Measurements from ENCODE around the gene SSB.

SSB gene

DNA sequence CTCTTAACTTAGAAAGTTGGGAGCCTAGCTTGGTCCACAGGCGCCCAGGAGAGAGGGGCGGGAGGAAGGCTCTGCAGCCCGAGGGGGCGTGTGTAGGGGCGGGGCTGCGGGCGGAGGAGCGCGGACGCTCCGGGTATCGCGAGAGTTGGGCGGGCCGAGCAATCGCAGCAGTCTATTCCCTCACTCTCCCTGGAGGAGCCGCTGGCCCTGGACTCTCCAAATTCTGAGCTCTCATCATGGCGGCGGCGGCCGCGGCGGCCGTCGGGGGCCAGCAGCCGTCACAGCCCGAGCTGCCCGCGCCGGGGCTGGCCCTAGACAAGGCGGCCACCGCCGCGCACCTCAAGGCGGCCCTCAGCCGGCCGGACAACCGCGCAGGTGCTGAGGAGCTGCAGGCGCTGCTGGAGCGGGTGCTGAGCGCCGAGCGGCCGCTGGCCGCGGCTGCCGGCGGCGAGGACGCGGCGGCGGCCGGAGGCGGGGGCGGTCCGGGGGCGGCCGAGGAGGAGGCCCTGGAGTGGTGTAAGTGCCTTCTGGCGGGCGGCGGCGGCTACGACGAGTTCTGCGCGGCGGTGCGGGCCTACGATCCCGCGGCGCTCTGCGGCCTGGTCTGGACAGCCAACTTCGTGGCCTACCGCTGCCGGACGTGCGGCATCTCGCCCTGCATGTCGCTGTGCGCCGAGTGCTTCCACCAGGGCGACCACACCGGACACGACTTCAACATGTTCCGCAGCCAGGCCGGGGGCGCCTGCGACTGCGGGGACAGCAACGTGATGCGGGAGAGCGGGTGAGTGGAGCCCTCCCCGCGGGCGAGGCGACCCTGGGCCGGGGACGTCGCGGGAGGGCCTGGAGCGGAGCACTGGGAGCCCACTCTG lies 28.8 kb downstream of the SSB start, which contains the start of gene UBR3:
UBR3 (plus strand) TSS at position 183 of the 869 bp plus-strand sequence; CDS start at position 237, 54 bp downstream.
- TF ChIP-seq ARNT (IDR thresholded peaks at IDR 0.05) (peak; percentile 62; the same call in 1 of the 2 replicates), CTBP1 (IDR thresholded peaks at IDR 0.05; ENCODE audit: borderline replicate concordance) (no peak)
- POLR2A ChIA-PET, result interaction anchor here (0.7 to 2.2 kb wide), 7 partner anchors 9 to 1662 kb away, joined by 3 to 7 read pairs (median 3); partner anchors contain the start of gene SSB
- CTCF ChIA-PET, result interaction anchor here (0.7 to 1.4 kb wide), 3 partner anchors 9 to 50 kb away, joined by 3 to 6 read pairs (median 3); no protein-coding TSS in a partner anchor

DNA sequence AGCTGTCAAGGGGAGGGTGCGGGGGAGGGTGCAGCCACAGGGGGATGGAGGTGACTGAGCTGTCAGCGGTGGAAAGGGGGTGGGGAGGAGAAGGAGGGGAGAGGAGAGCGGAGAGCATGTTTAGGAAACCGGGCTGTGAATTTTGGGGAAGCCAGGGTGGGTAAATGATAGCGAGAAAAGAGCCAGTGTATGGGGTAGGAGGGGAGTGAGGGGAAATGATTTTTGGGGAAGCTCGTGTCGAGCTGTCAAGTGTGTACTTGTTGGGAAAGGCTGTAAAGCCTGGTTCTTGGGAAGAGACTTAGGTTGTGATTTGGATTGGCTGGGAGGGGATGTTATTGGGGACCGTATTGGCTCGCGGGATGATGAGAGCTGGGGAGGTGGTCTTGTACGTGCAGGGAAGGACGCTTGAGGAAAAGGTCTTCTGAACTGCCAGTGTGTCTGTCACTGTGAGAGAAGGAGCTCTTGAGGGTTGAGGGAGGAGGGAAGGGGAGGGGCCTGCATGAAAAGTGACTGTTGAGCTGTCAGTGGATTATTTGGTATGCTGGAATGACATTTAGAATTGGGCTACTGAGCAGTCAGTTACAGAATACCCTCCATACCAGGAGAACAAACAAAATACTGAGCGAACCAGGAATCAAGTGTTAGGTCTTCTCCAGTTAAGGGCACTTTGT lies 29.6 kb downstream of the SSB start:
- DNase-seq (ENCODE audit: extremely low spot score), result peak; percentile 49
- ChIA-PET CTCF (interaction anchor here (0.6 to 1.4 kb wide), 3 partner anchors 24 to 348 kb away, joined by 3 to 6 read pairs (median 3); no protein-coding TSS in a partner anchor), POLR2A (interaction anchor here (0.6 to 2.2 kb wide), 7 partner anchors 10 to 30 kb away, joined by 3 to 7 read pairs (median 3); partner anchors contain the start of gene SSB)
- no peak for TF ChIP-seq SUZ12 (IDR thresholded peaks at IDR 0.05)
- TF ChIP-seq, protein P1, sequence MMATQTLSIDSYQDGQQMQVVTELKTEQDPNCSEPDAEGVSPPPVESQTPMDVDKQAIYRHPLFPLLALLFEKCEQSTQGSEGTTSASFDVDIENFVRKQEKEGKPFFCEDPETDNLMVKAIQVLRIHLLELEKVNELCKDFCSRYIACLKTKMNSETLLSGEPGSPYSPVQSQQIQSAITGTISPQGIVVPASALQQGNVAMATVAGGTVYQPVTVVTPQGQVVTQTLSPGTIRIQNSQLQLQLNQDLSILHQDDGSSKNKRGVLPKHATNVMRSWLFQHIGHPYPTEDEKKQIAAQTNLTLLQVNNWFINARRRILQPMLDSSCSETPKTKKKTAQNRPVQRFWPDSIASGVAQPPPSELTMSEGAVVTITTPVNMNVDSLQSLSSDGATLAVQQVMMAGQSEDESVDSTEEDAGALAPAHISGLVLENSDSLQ (IDR thresholded peaks at IDR 0.05), result peak; percentile 93

More for the DNA sequence above, 28.8 kb downstream of the SSB start, which contains the start of gene UBR3:
- peak; percentile 98 for DNase-seq (ENCODE audit: extremely low spot score)

DNA sequence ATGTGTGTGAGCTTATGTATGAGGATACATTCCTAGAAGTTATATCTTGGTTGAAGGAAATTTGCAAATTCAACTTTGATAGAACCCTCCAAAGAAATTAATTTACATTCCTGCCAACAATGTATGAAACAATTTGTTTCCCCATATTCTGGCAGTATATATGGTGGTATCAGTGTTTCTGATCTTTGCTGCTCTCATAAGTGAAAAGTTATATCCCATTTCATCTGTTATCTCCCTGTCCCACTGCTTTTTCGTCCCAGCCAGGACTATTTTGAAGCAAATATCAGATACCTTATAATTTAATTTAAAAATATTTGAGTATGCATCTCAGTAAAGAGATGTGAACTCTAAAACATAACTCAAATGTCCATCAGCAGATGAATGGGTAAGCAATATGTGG lies 35.7 kb downstream of the SSB start:
- TF ChIP-seq LEF1 (IDR thresholded peaks at IDR 0.05; ENCODE audit: borderline replicate concordance), result no peak
- no peak for TF ChIP-seq ELF4 (IDR thresholded peaks at IDR 0.05)
- TF ChIP-seq FOXK2 (IDR thresholded peaks at IDR 0.05), result no peak
- TF ChIP-seq, protein P1 (IDR thresholded peaks at IDR 0.05), result no peak
- TF ChIP-seq FOXA1 (IDR thresholded peaks at IDR 0.05), result no peak
- TF ChIP-seq SUZ12 (IDR thresholded peaks at IDR 0.05), result no peak
- TF ChIP-seq BHLHE40 (IDR thresholded peaks at IDR 0.05; ENCODE audit: borderline replicate concordance), result no peak
- TF ChIP-seq ARNT (IDR thresholded peaks at IDR 0.05), result no peak
- TF ChIP-seq CTBP1 (IDR thresholded peaks at IDR 0.05; ENCODE audit: borderline replicate concordance), result no peak
- no peak for TF ChIP-seq HDGF (IDR thresholded peaks at IDR 0.05; ENCODE audit: borderline replicate concordance)
- no peak for TF ChIP-seq FOXM1 (IDR thresholded peaks at IDR 0.05; ENCODE audit: borderline replicate concordance)
- TF ChIP-seq SP1 (IDR thresholded peaks at IDR 0.05), result no peak
- no peak for TF ChIP-seq TARDBP (IDR thresholded peaks at IDR 0.05)
- no peak for TF ChIP-seq ZNF384 (IDR thresholded peaks at IDR 0.05)
- no peak for TF ChIP-seq L3MBTL2 (conservative IDR thresholded peaks at IDR 0.05)
- no peak for TF ChIP-seq NFRKB (IDR thresholded peaks at IDR 0.05)
- ChIA-PET CTCF (no interaction called here), POLR2A (no interaction called here)

DNA sequence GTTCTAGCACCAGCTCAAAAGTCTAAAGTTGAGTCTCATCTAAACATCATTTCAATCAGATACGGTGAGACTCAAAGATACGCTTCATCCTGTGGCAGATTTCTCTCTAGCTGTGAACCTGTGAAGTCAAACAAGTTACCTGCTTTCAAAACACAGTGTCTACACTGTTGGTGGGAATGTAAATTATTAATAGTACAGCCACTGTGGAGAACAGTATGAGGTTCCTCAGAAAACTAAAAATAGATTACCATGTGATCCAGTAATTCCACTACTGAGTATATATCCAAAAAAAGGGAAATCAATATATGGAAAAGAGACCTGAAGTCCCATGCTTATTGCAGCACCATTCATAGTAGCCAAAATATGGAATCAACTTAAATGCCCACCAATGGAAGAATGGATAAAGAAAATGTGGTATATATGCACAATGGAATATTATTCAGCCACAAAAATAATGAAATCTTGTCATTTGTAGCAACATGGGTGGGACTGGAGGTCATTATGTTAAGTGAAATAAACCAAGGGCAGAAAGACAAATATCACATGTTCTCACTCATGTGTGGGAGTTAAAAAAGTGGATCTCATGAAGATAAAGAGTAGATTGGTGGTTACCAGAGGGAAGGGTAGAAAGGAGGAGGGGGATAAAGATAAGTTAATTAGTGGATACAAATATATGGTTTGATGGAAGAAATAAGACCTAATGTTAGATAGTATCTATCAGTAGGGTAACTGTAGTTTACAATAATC lies 40.2 kb downstream of the SSB start:
- ChIA-PET CTCF (no interaction called here), POLR2A (no interaction called here)
- no peak for DNase-seq (ENCODE audit: extremely low spot score)
- no peak for TF ChIP-seq CTBP1 (IDR thresholded peaks at IDR 0.05; ENCODE audit: borderline replicate concordance)

More for the DNA sequence above, 35.7 kb downstream of the SSB start:
- DNase-seq (ENCODE audit: extremely low spot score), result no peak

DNA sequence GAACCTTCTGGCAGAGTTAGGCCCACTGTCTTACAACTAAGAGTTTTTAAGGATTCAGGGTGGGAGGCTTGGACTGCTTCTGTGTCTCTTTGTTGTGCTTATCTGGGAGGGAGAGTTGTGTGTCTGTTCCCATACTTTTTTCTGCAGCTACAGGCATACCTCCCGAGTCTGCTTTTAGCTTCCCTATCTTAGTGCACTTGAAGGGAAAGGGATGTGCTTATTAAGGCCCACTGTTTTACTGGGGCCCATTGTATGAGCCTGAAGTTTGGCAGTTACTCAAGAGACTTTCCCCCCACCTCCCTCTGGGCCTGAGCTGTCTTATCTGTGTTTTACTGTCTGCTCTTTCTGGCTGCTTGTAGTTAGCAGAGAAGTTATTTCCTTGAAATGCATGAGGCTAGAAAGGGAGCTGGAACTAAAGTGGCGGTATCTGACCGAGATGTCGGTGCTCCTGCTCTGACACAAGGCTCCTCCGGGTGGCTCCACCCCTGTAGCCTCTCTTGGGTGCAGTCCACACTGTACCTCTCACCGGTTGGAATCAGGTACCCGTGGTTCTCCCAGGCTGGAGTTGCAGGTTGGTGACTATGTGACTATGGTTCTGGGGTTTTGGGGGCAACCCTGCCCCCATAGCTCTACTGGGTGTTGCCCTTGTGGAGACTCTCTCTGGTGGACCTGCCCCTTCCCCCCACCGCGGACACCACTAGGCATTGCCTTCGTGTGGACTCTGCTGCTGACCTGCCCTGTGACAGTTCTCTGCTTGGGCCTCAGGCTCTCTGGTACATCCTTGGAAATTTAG lies 41.5 kb downstream of the SSB start:
- DNase-seq (ENCODE audit: extremely low spot score), result peak; percentile 12
- ChIA-PET POLR2A (interaction anchor here (1.0 kb wide), 1 partner anchor 12 kb away, joined by 3 read pairs; no protein-coding TSS in a partner anchor), CTCF (no interaction called here)
- no peak for TF ChIP-seq TARDBP (IDR thresholded peaks at IDR 0.05)
- no peak for TF ChIP-seq SP1 (IDR thresholded peaks at IDR 0.05)
- no peak for TF ChIP-seq FOXK2 (IDR thresholded peaks at IDR 0.05)
- TF ChIP-seq, protein P1 (IDR thresholded peaks at IDR 0.05), result no peak
- TF ChIP-seq SUZ12 (IDR thresholded peaks at IDR 0.05), result no peak
- TF ChIP-seq CTBP1 (IDR thresholded peaks at IDR 0.05; ENCODE audit: borderline replicate concordance), result no peak
- no peak for TF ChIP-seq L3MBTL2 (conservative IDR thresholded peaks at IDR 0.05)
- TF ChIP-seq ELF4 (IDR thresholded peaks at IDR 0.05), result no peak
- TF ChIP-seq NFRKB (IDR thresholded peaks at IDR 0.05), result no peak
- no peak for TF ChIP-seq ARNT (IDR thresholded peaks at IDR 0.05)
- TF ChIP-seq BHLHE40 (IDR thresholded peaks at IDR 0.05; ENCODE audit: borderline replicate concordance), result no peak
- no peak for TF ChIP-seq ZNF384 (IDR thresholded peaks at IDR 0.05)
- TF ChIP-seq HDGF (IDR thresholded peaks at IDR 0.05; ENCODE audit: borderline replicate concordance), result no peak
- no peak for TF ChIP-seq FOXM1 (IDR thresholded peaks at IDR 0.05; ENCODE audit: borderline replicate concordance)
- TF ChIP-seq LEF1 (IDR thresholded peaks at IDR 0.05; ENCODE audit: borderline replicate concordance), result no peak
- no peak for TF ChIP-seq FOXA1 (IDR thresholded peaks at IDR 0.05)

All from HEK293T (cell line).